Osteoblast (primary cell): ENCODE data around the gene MEX3A. TPM values are rescaled to one million over a fixed set of nuclear protein-coding genes. Genes with fewer than 3 reads are reported as not detected.
"Not testable (repeated sequence)": the region's sequence is repeated elsewhere in the genome, so short reads cannot be mapped to it uniquely, and the experiment has no call there.

Experiments used
- DNase-seq: peaks from one replicate; pipeline ENCODE4 v3.0.0; 2011; ENCODE audit warnings: low spot score, mixed read lengths; ENCODE audit not compliant: insufficient read length; ENCODE audit errors: missing footprints
- H2AFZ ChIP-seq: 2 replicates; pipeline ENCODE4 v1.6.0; 2011; ENCODE audit warnings: mild to moderate bottlenecking, low read length
- H3K27ac ChIP-seq: 2 replicates; pipeline ENCODE4 v1.5.1; 2011; ENCODE audit warnings: mild to moderate bottlenecking, low read depth, low read length, moderate library complexity
- H3K27me3 ChIP-seq: 2 replicates; pipeline ENCODE4 v1.6.0; 2012; ENCODE audit warnings: mild to moderate bottlenecking, control low read depth, inconsistent platforms, low read length, moderate library complexity; ENCODE audit not compliant: insufficient read depth
- H3K36me3 ChIP-seq: 2 replicates; pipeline ENCODE4 v1.5.1; 2011; ENCODE audit warnings: mild to moderate bottlenecking, low read length, control low read depth, moderate library complexity; ENCODE audit not compliant: insufficient read depth
- H3K4me1 ChIP-seq: 2 replicates; pipeline ENCODE4 v1.5.1; 2011; ENCODE audit warnings: mild to moderate bottlenecking, low read length, control low read depth, moderate library complexity; ENCODE audit not compliant: insufficient read depth
- H3K4me2 ChIP-seq: 2 replicates; pipeline ENCODE4 v1.6.0; 2011; ENCODE audit warnings: mild to moderate bottlenecking, low read length; ENCODE audit not compliant: insufficient read depth
- H3K4me3 ChIP-seq: fragments of 200-600 bp; sonication (generic); 3 replicates; pipeline ENCODE4 v1.5.1; 2012; ENCODE audit warnings: mild to moderate bottlenecking, low read length, inconsistent platforms; ENCODE audit not compliant: insufficient read depth
- H3K79me2 ChIP-seq: 2 replicates; pipeline ENCODE4 v1.6.0; 2012; ENCODE audit warnings: mild to moderate bottlenecking, low read length, control low read depth, inconsistent platforms; ENCODE audit not compliant: insufficient read depth
- H3K9me3 ChIP-seq: 2 replicates; pipeline ENCODE4 v1.5.1; 2011; ENCODE audit warnings: low read depth, low read length, control low read depth
- H4K20me1 ChIP-seq: 2 replicates; pipeline ENCODE4 v1.6.0; 2012; ENCODE audit warnings: mild to moderate bottlenecking, low read length, control low read depth; ENCODE audit not compliant: insufficient read depth
- CTCF ChIP-seq: IDR thresholded peaks from 2 replicates; pipeline ENCODE4 v1.5.1; 2011; ENCODE audit warnings: mild to moderate bottlenecking, low read depth, low read length, moderate library complexity; ENCODE audit errors: extremely low read depth
- total RNA-seq: library from RNA; depleted of rRNA; stranded (reverse); fragments of >200 nt; gene quantifications from 2 replicates; pipeline ENCODE4 v1.2.3, GENCODE V29; 2012

The MEX3A gene
- total RNA-seq, 1 donor = 1.1 TPM

- H3K4me1 ChIP-seq = peaks cover 95% of the 10 kb centered on the region
- no peaks in the 10 kb centered on the region for H3K9me3 ChIP-seq
- H4K20me1 ChIP-seq = peaks cover 43% of the 10 kb centered on the region
- no peaks in the 10 kb centered on the region for H3K27me3 ChIP-seq
- H3K4me2 ChIP-seq = peak overlapping the region; percentile 84
- peaks cover 23% of the 10 kb centered on the region for H3K36me3 ChIP-seq
- peak overlapping the region; percentile 100 for H3K27ac ChIP-seq
- peak; percentile 87 for DNase-seq
- no peak for TF ChIP-seq CTCF
- H3K79me2 ChIP-seq = peaks cover 85% of the 10 kb centered on the region
- peak overlapping the region; percentile 67 for H3K4me3 ChIP-seq
- H2AFZ ChIP-seq = no peak overlapping the region
These were observed 40.5 kb upstream of the MEX3A start for GRCh38 chr1:156122519-156123355.

- no peaks in the 10 kb centered on the region for H3K27me3 ChIP-seq
- peak overlapping the region; percentile 100 for H3K27ac ChIP-seq
- H3K4me3 ChIP-seq = peak overlapping the region; percentile 67
- DNase-seq = no peak
- no peak overlapping the region for H2AFZ ChIP-seq
- H3K9me3 ChIP-seq = no peaks in the 10 kb centered on the region
- peaks cover 23% of the 10 kb centered on the region for H3K36me3 ChIP-seq
- peaks cover 45% of the 10 kb centered on the region for H4K20me1 ChIP-seq
- no peak for TF ChIP-seq CTCF
- H3K4me2 ChIP-seq = peak overlapping the region; percentile 84
- H3K4me1 ChIP-seq = peaks cover 94% of the 10 kb centered on the region
- H3K79me2 ChIP-seq = peaks cover 85% of the 10 kb centered on the region
These were observed 39.8 kb upstream of the MEX3A start for GRCh38 chr1:156122086-156122485.

GRCh38 chr1:156121457-156121856 is 39.2 kb upstream of the MEX3A start:
- no peak for TF ChIP-seq CTCF
- peaks cover 88% of the 10 kb centered on the region for H3K4me1 ChIP-seq
- H3K4me3 ChIP-seq = peak overlapping the region; percentile 53
- no peak for DNase-seq
- peaks cover 43% of the 10 kb centered on the region for H4K20me1 ChIP-seq
- peaks cover 85% of the 10 kb centered on the region for H3K79me2 ChIP-seq
- H3K36me3 ChIP-seq = peaks cover 23% of the 10 kb centered on the region
- peak overlapping the region; percentile 100 for H3K27ac ChIP-seq
- no peaks in the 10 kb centered on the region for H3K9me3 ChIP-seq
- no peaks in the 10 kb centered on the region for H3K27me3 ChIP-seq
- no peak overlapping the region for H2AFZ ChIP-seq
- H3K4me2 ChIP-seq = peak overlapping the region; percentile 84

- H3K27ac ChIP-seq = peak overlapping the region; percentile 100
These were observed 38.7 kb upstream of the MEX3A start for GRCh38 chr1:156121005-156121404.

More at GRCh38 chr1:156121005-156121404, 38.7 kb upstream of the MEX3A start:
- Histone ChIP-seq H3K4me2 (peak overlapping the region; percentile 84), H4K20me1 (peaks cover 45% of the 10 kb centered on the region), H3K79me2 (peaks cover 89% of the 10 kb centered on the region), H3K4me1 (peaks cover 85% of the 10 kb centered on the region), H3K36me3 (peaks cover 23% of the 10 kb centered on the region), H3K4me3 (peak overlapping the region; percentile 53)
- DNase-seq, H3K9me3 ChIP-seq, H2AFZ ChIP-seq, H3K27me3 ChIP-seq: not testable (repeated sequence)
